NB4 (cell line): Measurements from ENCODE around the gene IFT52.

ENCODE experiments used
- POLR2A ChIP-seq: IDR thresholded peaks from 2 replicates; pipeline ENCODE4 v1.6.1; 2011; ENCODE audit warnings: mild to moderate bottlenecking; ENCODE audit not compliant: insufficient read length; ENCODE audit errors: extremely low read depth
- TF ChIP-seq, protein P1 (sequence below): IDR thresholded peaks from one replicate; pipeline ENCODE4 v1.5.1; 2012; ENCODE audit warnings: low read depth, low read length
- TF ChIP-seq, protein P2 (sequence below): IDR thresholded peaks from 2 replicates; pipeline ENCODE4 v1.6.1; 2011; ENCODE audit warnings: low read depth, low read length

DNA sequence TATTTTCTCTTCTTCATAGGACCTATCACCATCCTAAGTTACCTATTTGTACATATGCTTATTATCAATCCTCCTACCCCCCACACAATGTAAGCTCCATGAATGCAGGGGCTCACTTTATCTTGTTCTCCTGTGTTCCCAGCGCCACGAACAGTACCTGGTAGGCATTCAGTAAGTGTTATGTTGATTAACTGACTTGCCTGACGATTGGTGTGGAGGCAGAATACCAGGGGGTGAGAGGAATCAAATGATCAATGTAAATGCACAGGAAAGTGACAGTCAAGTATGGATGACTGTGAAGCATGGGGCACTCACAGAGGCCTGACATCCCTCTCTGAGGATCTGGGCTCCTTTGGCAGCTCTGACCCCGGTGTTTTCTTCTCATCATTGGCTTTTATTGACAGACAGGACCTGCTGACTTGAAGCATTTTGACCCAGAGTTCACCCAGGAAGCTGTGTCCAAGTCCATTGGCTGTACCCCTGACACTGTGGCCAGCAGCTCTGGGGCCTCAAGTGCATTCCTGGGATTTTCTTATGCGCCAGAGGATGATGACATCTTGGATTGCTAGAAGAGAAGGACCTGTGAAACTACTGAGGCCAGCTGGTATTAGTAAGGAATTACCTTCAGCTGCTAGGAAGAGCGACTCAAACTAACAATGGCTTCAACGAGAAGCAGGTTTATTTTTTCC, 6.1 kb upstream of the IFT52 start:
- no peak for TF ChIP-seq POLR2A
- TF ChIP-seq, protein P1, sequence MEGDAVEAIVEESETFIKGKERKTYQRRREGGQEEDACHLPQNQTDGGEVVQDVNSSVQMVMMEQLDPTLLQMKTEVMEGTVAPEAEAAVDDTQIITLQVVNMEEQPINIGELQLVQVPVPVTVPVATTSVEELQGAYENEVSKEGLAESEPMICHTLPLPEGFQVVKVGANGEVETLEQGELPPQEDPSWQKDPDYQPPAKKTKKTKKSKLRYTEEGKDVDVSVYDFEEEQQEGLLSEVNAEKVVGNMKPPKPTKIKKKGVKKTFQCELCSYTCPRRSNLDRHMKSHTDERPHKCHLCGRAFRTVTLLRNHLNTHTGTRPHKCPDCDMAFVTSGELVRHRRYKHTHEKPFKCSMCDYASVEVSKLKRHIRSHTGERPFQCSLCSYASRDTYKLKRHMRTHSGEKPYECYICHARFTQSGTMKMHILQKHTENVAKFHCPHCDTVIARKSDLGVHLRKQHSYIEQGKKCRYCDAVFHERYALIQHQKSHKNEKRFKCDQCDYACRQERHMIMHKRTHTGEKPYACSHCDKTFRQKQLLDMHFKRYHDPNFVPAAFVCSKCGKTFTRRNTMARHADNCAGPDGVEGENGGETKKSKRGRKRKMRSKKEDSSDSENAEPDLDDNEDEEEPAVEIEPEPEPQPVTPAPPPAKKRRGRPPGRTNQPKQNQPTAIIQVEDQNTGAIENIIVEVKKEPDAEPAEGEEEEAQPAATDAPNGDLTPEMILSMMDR: no peak
- TF ChIP-seq, protein P2, sequence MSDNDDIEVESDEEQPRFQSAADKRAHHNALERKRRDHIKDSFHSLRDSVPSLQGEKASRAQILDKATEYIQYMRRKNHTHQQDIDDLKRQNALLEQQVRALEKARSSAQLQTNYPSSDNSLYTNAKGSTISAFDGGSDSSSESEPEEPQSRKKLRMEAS: no peak
